ENCODE results near the gene SCART1. TPM values are rescaled to one million over a fixed set of nuclear protein-coding genes. Genes with fewer than 3 reads are reported as not detected.
"Not testable (repeated sequence)": the region's sequence is repeated elsewhere in the genome, so short reads cannot be mapped to it uniquely, and the experiment has no call there.

Gene SCART1
- total RNA-seq, 1 experiment from 2014 or later, result 0.50 TPM

DNA sequence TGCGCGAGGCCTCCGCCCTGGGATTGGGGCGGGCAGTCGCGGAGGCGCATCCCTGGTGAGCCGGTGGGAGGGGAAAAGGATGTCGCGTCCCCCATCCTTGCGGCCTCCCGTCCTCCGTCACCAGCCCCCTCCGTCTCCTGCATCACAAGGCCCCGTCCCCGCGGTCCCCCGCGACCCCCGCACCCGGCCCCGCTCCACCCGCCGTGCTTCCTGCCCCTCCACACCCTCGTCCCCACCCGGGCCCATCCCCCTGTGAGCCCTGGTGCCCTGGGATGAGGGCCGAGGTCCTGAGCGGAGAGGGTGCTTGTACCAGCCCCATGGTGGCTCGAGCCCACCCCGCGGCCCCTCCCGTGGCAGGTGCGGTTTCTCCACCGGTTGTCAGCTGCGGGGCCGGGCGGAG lies 29.1 kb upstream of the SCART1 start, which contains the start of gene SPRN:
Gene SPRN (minus strand): TSS at position 25 of the 400 bp plus-strand sequence. CDS start 944 bp downstream, outside the sequence.
- H3K23ac ChIP-seq (ENCODE audit: insufficient read length, low read depth, low read length); H2BK12ac ChIP-seq (ENCODE audit: insufficient read length, low read depth, low read length); H4K8ac ChIP-seq (replicated peaks; ENCODE audit: insufficient read length, low read depth, low read length); H4K5ac ChIP-seq (ENCODE audit: insufficient read length, low read depth, low read length); H3K18ac ChIP-seq (ENCODE audit: insufficient read length, low read depth, low read length); H3K4me2 ChIP-seq (ENCODE audit: insufficient read depth, insufficient read length, low read length); DNase-seq; H3K56ac ChIP-seq (ENCODE audit: insufficient read length, low read depth, low read length); H2BK5ac ChIP-seq (ENCODE audit: insufficient read length, low read length); H2BK120ac ChIP-seq (ENCODE audit: low read depth, low read length, poor library complexity, severe bottlenecking); H3K4me1 ChIP-seq (ENCODE audit: insufficient read depth, low read length); H3K27me3 ChIP-seq (ENCODE audit: insufficient read depth, low read length); H3K4me1 Mint-ChIP-seq; H3K27ac ChIP-seq (ENCODE audit: insufficient read length, low read depth, low read length); H2BK15ac ChIP-seq (ENCODE audit: low read depth, low read length); H3K23me2 ChIP-seq (ENCODE audit: insufficient read length, low read depth, low read length, poor library complexity, severe bottlenecking); H3K79me1 ChIP-seq (ENCODE audit: insufficient read depth, low read depth, low read length, poor library complexity, severe bottlenecking); H4K20me1 ChIP-seq (ENCODE audit: control insufficient read depth, insufficient read depth, insufficient read length); H2BK20ac ChIP-seq (ENCODE audit: low read depth, low read length, poor library complexity, severe bottlenecking); H2AFZ ChIP-seq (ENCODE audit: low read length); H3K4ac ChIP-seq (ENCODE audit: low read depth, low read length); H3K9ac ChIP-seq (ENCODE audit: extremely low read depth, insufficient read length, low read length); H3T11ph ChIP-seq (ENCODE audit: low read length); H3K14ac ChIP-seq (ENCODE audit: insufficient read depth, low read length); H3K79me2 ChIP-seq (ENCODE audit: insufficient read depth, low read length); H4K91ac ChIP-seq (ENCODE audit: insufficient read length, low read depth, low read length); H3K36me3 Mint-ChIP-seq (ENCODE audit: insufficient read depth in 1 of 3, low read depth in 3 of 3); H3K9me3 ChIP-seq (ENCODE audit: control insufficient read depth, low read depth, low read length); H3K27ac Mint-ChIP-seq; H2AK5ac ChIP-seq (ENCODE audit: insufficient read length, low read length): not testable (repeated sequence)
- Mint-ChIP-seq H3K4me3 (peak within 1 kb of the TSS; percentile 36 to 73), H3K27me3 (ENCODE audit: low read depth) (peaks cover 11% of the 10 kb centered on the region), H3K9me3 (peaks cover 9 to 12% of the 10 kb centered on the region in 2 experiments)
- WGBS (ENCODE audit: extremely low coverage, insufficient read length, low lambda C conversion rate), result no CpG with 5 or more reads among the region's 37 CpGs

DNA sequence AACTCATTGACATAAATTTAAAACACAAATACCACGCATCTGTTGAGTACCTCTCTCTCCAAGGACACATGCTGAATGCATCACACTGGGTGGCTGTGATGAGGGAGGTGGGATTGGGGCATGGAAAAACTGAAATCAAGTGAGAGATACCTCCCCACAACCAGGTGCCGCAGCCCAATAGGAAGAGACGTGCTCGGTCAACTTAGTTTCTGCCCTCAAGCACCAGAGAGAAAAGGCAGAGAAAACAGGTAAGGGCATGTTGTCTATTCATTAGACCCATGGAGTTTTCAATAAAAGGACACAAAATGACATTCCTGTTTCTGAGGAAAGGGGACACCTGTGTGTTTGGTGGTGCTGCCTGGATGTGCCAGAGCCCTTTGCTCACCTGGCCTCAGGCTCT lies 24.2 kb upstream of the SCART1 start:
- not testable (repeated sequence) for H3K56ac ChIP-seq (ENCODE audit: insufficient read length, low read depth, low read length); H3K23ac ChIP-seq (ENCODE audit: insufficient read length, low read depth, low read length); H2BK12ac ChIP-seq (ENCODE audit: insufficient read length, low read depth, low read length); H3K18ac ChIP-seq (ENCODE audit: insufficient read length, low read depth, low read length); H2BK15ac ChIP-seq (ENCODE audit: low read depth, low read length); H3K4me1 Mint-ChIP-seq; H3K23me2 ChIP-seq (ENCODE audit: insufficient read length, low read depth, low read length, poor library complexity, severe bottlenecking); H2AK5ac ChIP-seq (ENCODE audit: insufficient read length, low read length); H2BK20ac ChIP-seq (ENCODE audit: low read depth, low read length, poor library complexity, severe bottlenecking); H2BK5ac ChIP-seq (ENCODE audit: insufficient read length, low read length); H2BK120ac ChIP-seq (ENCODE audit: low read depth, low read length, poor library complexity, severe bottlenecking); H3K27me3 Mint-ChIP-seq (ENCODE audit: low read depth); H3T11ph ChIP-seq (ENCODE audit: low read length); H4K5ac ChIP-seq (ENCODE audit: insufficient read length, low read depth, low read length); H3K79me2 ChIP-seq (ENCODE audit: insufficient read depth, low read length); H3K9ac ChIP-seq (ENCODE audit: extremely low read depth, insufficient read length, low read length); H4K8ac ChIP-seq (replicated peaks; ENCODE audit: insufficient read length, low read depth, low read length); H3K4ac ChIP-seq (ENCODE audit: low read depth, low read length); H3K36me3 Mint-ChIP-seq (ENCODE audit: insufficient read depth in 1 of 3, low read depth in 3 of 3); H3K79me1 ChIP-seq (ENCODE audit: insufficient read depth, low read depth, low read length, poor library complexity, severe bottlenecking); H3K27ac ChIP-seq (ENCODE audit: insufficient read length, low read depth, low read length); H3K14ac ChIP-seq (ENCODE audit: insufficient read depth, low read length); H4K91ac ChIP-seq (ENCODE audit: insufficient read length, low read depth, low read length); H3K4me1 ChIP-seq (ENCODE audit: insufficient read depth, low read length); DNase-seq; H3K4me3 Mint-ChIP-seq; H3K9me3 ChIP-seq (ENCODE audit: control insufficient read depth, low read depth, low read length); H3K4me2 ChIP-seq (ENCODE audit: insufficient read depth, insufficient read length, low read length); H3K27me3 ChIP-seq (ENCODE audit: insufficient read depth, low read length); H4K20me1 ChIP-seq (ENCODE audit: control insufficient read depth, insufficient read depth, insufficient read length); H2AFZ ChIP-seq (ENCODE audit: low read length); H3K27ac Mint-ChIP-seq
- H3K9me3 Mint-ChIP-seq, result peaks cover 17 to 24% of the 10 kb centered on the region in 2 experiments
- no CpG with 5 or more reads among the region's 4 CpGs for WGBS (ENCODE audit: extremely low coverage, insufficient read length, low lambda C conversion rate)

All from H9 (cell line).